Smooth muscle cell (in vitro differentiated cells): ENCODE data around the gene UBE2M. TPM values are rescaled to one million over a fixed set of nuclear protein-coding genes. Genes with fewer than 3 reads are reported as not detected.
A peak's percentile ranks its signal among the peaks of the same experiment; 100 is the strongest.
"Not testable (repeated sequence)": the region's sequence is repeated elsewhere in the genome, so short reads cannot be mapped to it uniquely, and the experiment has no call there.

Experiments used
- DNase-seq: peaks from one replicate; lab custom pipeline; 2025; ENCODE audit not compliant: unreplicated experiment; lab: John Stamatoyannopoulos, UW
- H2AFZ ChIP-seq: fragments of 200-600 bp; sonication (generic); 2 replicates; pipeline ENCODE4 v1.6.0; 2016; ENCODE audit warnings: antibody characterized with exemption, low read depth, mild to moderate bottlenecking
- H3F3A ChIP-seq: fragments of 200-600 bp; sonication (generic); 2 replicates; pipeline ENCODE4 v1.6.0; 2017; ENCODE audit warnings: antibody characterized with exemption, low read depth
- H3K27ac ChIP-seq: fragments of 200-600 bp; sonication (generic); 2 replicates; pipeline ENCODE4 v1.5.1; 2016; ENCODE audit warnings: low read depth, mild to moderate bottlenecking
- H3K27me3 ChIP-seq: fragments of 200-600 bp; sonication (generic); 2 replicates; pipeline ENCODE4 v1.6.1; 2016; ENCODE audit warnings: low read depth, mild to moderate bottlenecking
- H3K36me3 ChIP-seq: fragments of 200-600 bp; sonication (generic); 2 replicates; pipeline ENCODE4 v1.5.1; 2016; ENCODE audit warnings: low read depth
- H3K4me1 ChIP-seq: fragments of 200-600 bp; sonication (generic); 2 replicates; pipeline ENCODE4 v1.5.1; 2016; ENCODE audit warnings: low read depth
- H3K4me2 ChIP-seq: fragments of 200-600 bp; sonication (generic); 2 replicates; pipeline ENCODE4 v1.6.0; 2016; ENCODE audit warnings: mild to moderate bottlenecking
- H3K4me3 ChIP-seq: fragments of 200-600 bp; sonication (generic); 2 replicates; pipeline ENCODE4 v1.5.1; 2016; ENCODE audit warnings: mild to moderate bottlenecking
- H3K79me2 ChIP-seq: fragments of 200-600 bp; sonication (generic); 2 replicates; pipeline ENCODE4 v1.6.0; 2016; ENCODE audit warnings: low read depth, mild to moderate bottlenecking
- H3K9ac ChIP-seq: fragments of 200-600 bp; sonication (generic); 2 replicates; pipeline ENCODE4 v1.6.0; 2016; ENCODE audit warnings: low read depth
- H3K9me3 ChIP-seq: fragments of 200-600 bp; sonication (generic); replicated peaks from 2 replicates; pipeline ENCODE4 v1.5.1; 2016; ENCODE audit warnings: low read depth
- H4K20me1 ChIP-seq: fragments of 200-600 bp; sonication (generic); 2 replicates; pipeline ENCODE4 v1.6.0; 2016; ENCODE audit warnings: low read depth
- CTCF ChIP-seq: fragments of 200-600 bp; sonication (generic); IDR thresholded peaks from 2 replicates; pipeline ENCODE4 v1.5.1; 2017; ENCODE audit warnings: borderline replicate concordance, mild to moderate bottlenecking, antibody characterized with exemption; ENCODE audit not compliant: insufficient read depth, poor library complexity, severe bottlenecking
- WGBS: methylation state at CpG from one replicate; pipeline ENCODE4 v1.1.7; 2016; ENCODE audit warnings: low lambda C conversion rate; 5-methylcytosine and 5-hydroxymethylcytosine counted together
- polyA plus RNA-seq: library from polyadenylated mRNA; unstranded; fragments of >200 nt; fragmentation: Nextera tagmentation; extraction: Ambion mirVana; gene quantifications from 2 replicates; pipeline ENCODE4 v1.2.1, GENCODE V29; 2016
- total RNA-seq: library from RNA; depleted of rRNA; stranded (reverse); fragments of >200 nt; gene quantifications from 2 replicates; pipeline ENCODE4 v1.2.3, GENCODE V29; 2014

The UBE2M gene
- total RNA-seq: 30.7 and 45.9 TPM in 2 replicates
- 118 and 126 TPM in 2 replicates for polyA plus RNA-seq

- H4K20me1 ChIP-seq: peaks cover 17% of the 10 kb centered on the region
- peak within 1 kb of the TSS; percentile 94 for H3K4me2 ChIP-seq
- no peaks in the 10 kb centered on the region for H3K36me3 ChIP-seq
- peaks cover 39% of the 10 kb centered on the region for H3K79me2 ChIP-seq
- peaks cover 14% of the 10 kb centered on the region for H3F3A ChIP-seq
- H3K4me1 ChIP-seq: peaks cover 25% of the 10 kb centered on the region
- H3K9me3 ChIP-seq: no peaks in the 10 kb centered on the region
- WGBS: under 1% methylated on average over 15 of the region's 62 CpGs
- H2AFZ ChIP-seq: peak within 1 kb of the TSS; percentile 29
- no peak for DNase-seq
- peak within 1 kb of the TSS; percentile 98 for H3K27ac ChIP-seq
- H3K9ac ChIP-seq: peak within 1 kb of the TSS; percentile 96
- H3K27me3 ChIP-seq: no peaks in the 10 kb centered on the region
- peak within 1 kb of the TSS; percentile 62 for H3K4me3 ChIP-seq
- TF ChIP-seq CTCF: no peak
Measured at GRCh38 chr19:58558066-58558622, at the start of gene UBE2M. UBE2M (minus strand) TSS chr19:58558611; CDS start chr19:58558381, 230 bp downstream.

GRCh38 chr19:58607213-58607612 is 48.8 kb upstream of the UBE2M start:
- not testable (repeated sequence) for H3K27me3 ChIP-seq, DNase-seq, H3K9ac ChIP-seq, H3F3A ChIP-seq, H3K27ac ChIP-seq, H4K20me1 ChIP-seq, H3K36me3 ChIP-seq, H2AFZ ChIP-seq, H3K79me2 ChIP-seq, H3K4me3 ChIP-seq, H3K9me3 ChIP-seq, H3K4me1 ChIP-seq, H3K4me2 ChIP-seq
- no CpG with 5 or more reads among the region's 28 CpGs for WGBS

GRCh38 chr19:58606251-58606896 is 48.0 kb upstream of the UBE2M start:
- not testable (repeated sequence) for H3K27ac ChIP-seq, H3K4me2 ChIP-seq, H4K20me1 ChIP-seq, H2AFZ ChIP-seq, H3F3A ChIP-seq, H3K79me2 ChIP-seq, H3K9ac ChIP-seq, H3K27me3 ChIP-seq, H3K9me3 ChIP-seq, DNase-seq, H3K4me1 ChIP-seq, H3K4me3 ChIP-seq, H3K36me3 ChIP-seq
- no CpG with 5 or more reads among the region's 62 CpGs for WGBS

- Histone ChIP-seq H3K27me3 (no peaks in the 10 kb centered on the region), H4K20me1 (no peaks in the 10 kb centered on the region), H3K4me2 (no peak overlapping the region), H3K27ac (peak overlapping the region; percentile 88), H3K4me1 (no peaks in the 10 kb centered on the region), H3K9me3 (no peaks in the 10 kb centered on the region), H3K9ac (no peak overlapping the region), H2AFZ (no peak overlapping the region), H3K79me2 (no peaks in the 10 kb centered on the region), H3F3A (peaks cover 3% of the 10 kb centered on the region), H3K36me3 (no peaks in the 10 kb centered on the region), H3K4me3 (no peak overlapping the region)
- no peak for DNase-seq
- no peak for TF ChIP-seq CTCF
- 76% methylated on average over 4 of the region's 4 CpGs for WGBS
Measured at GRCh38 chr19:58586133-58586765, 27.8 kb upstream of the UBE2M start.
